HFF-Myc (cell line): ENCODE data around the gene LCA5L.
A peak's percentile ranks its signal among the peaks of the same experiment; 100 is the strongest.
"Not testable (repeated sequence)": the region's sequence is repeated elsewhere in the genome, so short reads cannot be mapped to it uniquely, and the experiment has no call there.

Source experiments
- DNase-seq: peaks from one replicate; pipeline ENCODE4 v3.0.0-alpha.2; 2011; ENCODE audit warnings: low read depth; ENCODE audit errors: extremely low read depth
- H3K4me3 ChIP-seq: replicated peaks from 2 replicates; pipeline ENCODE4 v1.5.1; 2011; ENCODE audit warnings: low read depth, mild to moderate bottlenecking, control low read depth, low read length
- TF ChIP-seq, protein P1 (sequence below): IDR thresholded peaks from 2 replicates; pipeline ENCODE4 v1.5.1; 2012; ENCODE audit warnings: mild to moderate bottlenecking, low read depth, low read length, control low read depth; ENCODE audit errors: missing control alignments

The LCA5L gene

GRCh38 chr21:39388038-39388810 is 57.4 kb downstream of the LCA5L start:
- H3K4me3 ChIP-seq, result peak overlapping the region; percentile 49
- TF ChIP-seq, protein P1, sequence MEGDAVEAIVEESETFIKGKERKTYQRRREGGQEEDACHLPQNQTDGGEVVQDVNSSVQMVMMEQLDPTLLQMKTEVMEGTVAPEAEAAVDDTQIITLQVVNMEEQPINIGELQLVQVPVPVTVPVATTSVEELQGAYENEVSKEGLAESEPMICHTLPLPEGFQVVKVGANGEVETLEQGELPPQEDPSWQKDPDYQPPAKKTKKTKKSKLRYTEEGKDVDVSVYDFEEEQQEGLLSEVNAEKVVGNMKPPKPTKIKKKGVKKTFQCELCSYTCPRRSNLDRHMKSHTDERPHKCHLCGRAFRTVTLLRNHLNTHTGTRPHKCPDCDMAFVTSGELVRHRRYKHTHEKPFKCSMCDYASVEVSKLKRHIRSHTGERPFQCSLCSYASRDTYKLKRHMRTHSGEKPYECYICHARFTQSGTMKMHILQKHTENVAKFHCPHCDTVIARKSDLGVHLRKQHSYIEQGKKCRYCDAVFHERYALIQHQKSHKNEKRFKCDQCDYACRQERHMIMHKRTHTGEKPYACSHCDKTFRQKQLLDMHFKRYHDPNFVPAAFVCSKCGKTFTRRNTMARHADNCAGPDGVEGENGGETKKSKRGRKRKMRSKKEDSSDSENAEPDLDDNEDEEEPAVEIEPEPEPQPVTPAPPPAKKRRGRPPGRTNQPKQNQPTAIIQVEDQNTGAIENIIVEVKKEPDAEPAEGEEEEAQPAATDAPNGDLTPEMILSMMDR, result peak; percentile 86
- no peak for DNase-seq

- DNase-seq, result no peak
- H3K4me3 ChIP-seq, result peak overlapping the region; percentile 49
- TF ChIP-seq, protein P1, result no peak
Observed at GRCh38 chr21:39387461-39388037, 58.0 kb downstream of the LCA5L start.

GRCh38 chr21:39386899-39387298 is 58.7 kb downstream of the LCA5L start:
- no peak for DNase-seq
- TF ChIP-seq, protein P1, result no peak
- no peak overlapping the region for H3K4me3 ChIP-seq

- TF ChIP-seq, protein P1, result no peak
- DNase-seq, result no peak
- peak overlapping the region; percentile 27 for H3K4me3 ChIP-seq
Observed at GRCh38 chr21:39386194-39386593, 59.4 kb downstream of the LCA5L start.

GRCh38 chr21:39385299-39386145 is 60.1 kb downstream of the LCA5L start:
- DNase-seq, result no peak
- TF ChIP-seq, protein P1, result no peak
- H3K4me3 ChIP-seq, result peak overlapping the region; percentile 27

- DNase-seq, result no peak
- H3K4me3 ChIP-seq, result no peak overlapping the region
Observed at GRCh38 chr21:39384674-39385298, 60.8 kb downstream of the LCA5L start.

DNA sequence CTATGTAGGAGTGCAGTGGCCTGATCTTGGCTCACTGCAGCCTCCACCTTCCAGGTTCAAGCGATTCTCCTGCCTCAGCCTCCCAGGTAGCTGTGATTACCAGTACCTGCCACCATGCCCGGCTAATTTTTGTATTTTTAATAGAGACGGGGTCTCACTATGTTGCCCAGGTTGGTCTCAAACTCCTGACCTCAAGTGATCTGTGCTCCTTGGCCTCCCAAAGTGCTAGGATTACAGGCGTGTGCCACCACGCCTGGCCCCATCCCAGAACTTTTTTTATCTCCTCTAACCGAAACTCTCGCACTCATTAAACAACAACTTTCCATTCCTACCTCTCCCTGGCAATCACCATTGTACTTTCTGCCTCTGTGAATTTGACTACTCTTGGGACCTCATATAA is 63.5 kb downstream of the LCA5L start:
- DNase-seq, H3K4me3 ChIP-seq: not testable (repeated sequence)

More at GRCh38 chr21:39384674-39385298, 60.8 kb downstream of the LCA5L start:
- TF ChIP-seq, protein P1, result no peak
